Testis (tissue), 3 donors: ENCODE measurements around the gene REPIN1. TPM values are rescaled to one million over a fixed set of nuclear protein-coding genes. Genes with fewer than 3 reads are reported as not detected.
A peak's percentile ranks its signal among the peaks of the same experiment; 100 is the strongest.

Source experiments
- DNase-seq: peaks from one replicate; pipeline ENCODE4 v3.0.0-alpha.2; 2019
- H3K27ac ChIP-seq, 2 donors: fragments of 200-600 bp; sonication (generic); one replicate each; pipeline ENCODE4 v1.5.1; 2019
- H3K27me3 ChIP-seq: fragments of 200-600 bp; sonication (generic); one replicate; pipeline ENCODE4 v1.5.1; 2019
- H3K36me3 ChIP-seq: fragments of 200-600 bp; sonication (generic); one replicate; pipeline ENCODE4 v1.5.1; 2017; ENCODE audit warnings: low read depth; ENCODE audit errors: missing control alignments
- H3K4me1 ChIP-seq: fragments of 200-600 bp; sonication (generic); one replicate; pipeline ENCODE4 v1.5.1; 2019
- H3K4me3 ChIP-seq, 2 donors: fragments of 200-600 bp; sonication (generic); one replicate each; pipeline ENCODE4 v1.5.1; 2017 to 2019
- H3K9me3 ChIP-seq: fragments of 200-600 bp; sonication (generic); one replicate; pipeline ENCODE4 v1.5.1; 2017
- CTCF ChIP-seq, 3 experiments: fragments of 450-650 bp in 2 of 3; fragments of 200-600 bp in 1 of 3; sonication (generic) in 1 of 3; IDR thresholded peaks; one replicate each; pipeline ENCODE4 v1.5.1; 2016 to 2019; ENCODE audit warnings: antibody characterized with exemption in 3 of 3, mild to moderate bottlenecking in 2 of 3, moderate library complexity in 1 of 3
- POLR2A ChIP-seq: fragments of 450-650 bp; IDR thresholded peaks from one replicate; pipeline ENCODE4 v1.6.1; 2017; ENCODE audit warnings: antibody characterized with exemption, mild to moderate bottlenecking, moderate library complexity
- WGBS, 2 donors: methylation state at CpG; one replicate each; pipeline ENCODE4 v1.1.5; 2018; 5-methylcytosine and 5-hydroxymethylcytosine counted together
- intact Hi-C: fragments of 100-400 bp; cut with DNase I; formaldehyde crosslinking; loops from one replicate; pipeline ENCODE4 v1.15.1; 2023; ENCODE audit warnings: low total_unique reads
- polyA plus RNA-seq: library from polyadenylated mRNA; stranded (reverse); fragments of 350-450 nt; fragmentation: Illumina TruSeq; extraction: RNeasy Lipid Tissue Mini Kit (QIAGEN cat#74804); gene quantifications from one replicate; pipeline ENCODE4 v1.2.3, GENCODE V29; 2014; ENCODE audit warnings: low read depth, low replicate concordance; ENCODE audit not compliant: insufficient read depth
- total RNA-seq, 2 donors: library from RNA; depleted of rRNA; stranded (reverse); fragments of >200 nt; gene quantifications; one replicate each; pipeline ENCODE4 v1.2.3, GENCODE V29; 2016

Gene REPIN1
- total and polyA plus RNA-seq, 3 donors from 2014 or later, result 45.4 to 73.9 (median 59.1) TPM

GRCh38 chr7:150351587-150352194 is 16.9 kb upstream of the REPIN1 start:
- H3K27me3 ChIP-seq, result no peaks in the 10 kb centered on the region
- H3K36me3 ChIP-seq, result no peaks in the 10 kb centered on the region
- no peak for TF ChIP-seq CTCF (IDR thresholded peaks at IDR 0.05)
- no peak for TF ChIP-seq POLR2A
- 64 to 70% methylated on average over 8 of the region's 8 CpGs for WGBS, 2 donors
- no peak for DNase-seq
- no peaks in the 10 kb centered on the region for H3K9me3 ChIP-seq
- H3K27ac ChIP-seq, result no peak overlapping the region
- no peak overlapping the region for H3K4me3 ChIP-seq
- intact Hi-C loops, result no loop called here
- no peaks in the 10 kb centered on the region for H3K4me1 ChIP-seq

- DNase-seq, result no peak
- Histone ChIP-seq H3K9me3 (no peaks in the 10 kb centered on the region), H3K36me3 (no peaks in the 10 kb centered on the region), H3K4me3 (no peak overlapping the region), H3K27me3 (no peaks in the 10 kb centered on the region), H3K4me1 (no peaks in the 10 kb centered on the region), H3K27ac (no peak overlapping the region)
- intact Hi-C loops, result no loop called here
- TF ChIP-seq CTCF (IDR thresholded peaks at IDR 0.05) (no peak), POLR2A (no peak)
- 70 to 79% methylated on average over 1 of the region's 1 CpG for WGBS, 2 donors
Measured at GRCh38 chr7:150355666-150356059, 13.0 kb upstream of the REPIN1 start.

- no peaks in the 10 kb centered on the region for H3K36me3 ChIP-seq
- no peak overlapping the region for H3K4me3 ChIP-seq
- H3K27ac ChIP-seq, result no peak overlapping the region
- peak in 2 of 3 experiments; percentile 24 to 68 for TF ChIP-seq CTCF (IDR thresholded peaks at IDR 0.05)
- no peak for TF ChIP-seq POLR2A
- no peaks in the 10 kb centered on the region for H3K9me3 ChIP-seq
- DNase-seq, result no peak
- WGBS, 2 donors, result 46 to 54% methylated on average over 6 of the region's 6 CpGs
- no peaks in the 10 kb centered on the region for H3K27me3 ChIP-seq
- intact Hi-C loops, result no loop called here
- no peaks in the 10 kb centered on the region for H3K4me1 ChIP-seq
Measured at GRCh38 chr7:150356265-150356897, 12.2 kb upstream of the REPIN1 start.

- DNase-seq, result no peak
- Histone ChIP-seq H3K27ac (no peak overlapping the region), H3K36me3 (no peaks in the 10 kb centered on the region), H3K9me3 (no peaks in the 10 kb centered on the region), H3K4me1 (no peaks in the 10 kb centered on the region), H3K4me3 (no peak overlapping the region), H3K27me3 (no peaks in the 10 kb centered on the region)
- intact Hi-C loops, result no loop called here
- WGBS, 2 donors, result 71 to 73% methylated on average over 9 of the region's 9 CpGs
- TF ChIP-seq CTCF (IDR thresholded peaks at IDR 0.05) (no peak), POLR2A (no peak)
Measured at GRCh38 chr7:150357270-150357669, 11.4 kb upstream of the REPIN1 start.
